HG03457 (cell line): ENCODE data around the gene LAMB3.

Source experiments
- ATAC-seq: cut with Tn5 transposase; IDR thresholded peaks from one replicate; pipeline ENCODE4 v1.9.1; 2021; ENCODE audit warnings: moderate number of reproducible peaks; ENCODE audit not compliant: unreplicated experiment

Gene LAMB3

DNA sequence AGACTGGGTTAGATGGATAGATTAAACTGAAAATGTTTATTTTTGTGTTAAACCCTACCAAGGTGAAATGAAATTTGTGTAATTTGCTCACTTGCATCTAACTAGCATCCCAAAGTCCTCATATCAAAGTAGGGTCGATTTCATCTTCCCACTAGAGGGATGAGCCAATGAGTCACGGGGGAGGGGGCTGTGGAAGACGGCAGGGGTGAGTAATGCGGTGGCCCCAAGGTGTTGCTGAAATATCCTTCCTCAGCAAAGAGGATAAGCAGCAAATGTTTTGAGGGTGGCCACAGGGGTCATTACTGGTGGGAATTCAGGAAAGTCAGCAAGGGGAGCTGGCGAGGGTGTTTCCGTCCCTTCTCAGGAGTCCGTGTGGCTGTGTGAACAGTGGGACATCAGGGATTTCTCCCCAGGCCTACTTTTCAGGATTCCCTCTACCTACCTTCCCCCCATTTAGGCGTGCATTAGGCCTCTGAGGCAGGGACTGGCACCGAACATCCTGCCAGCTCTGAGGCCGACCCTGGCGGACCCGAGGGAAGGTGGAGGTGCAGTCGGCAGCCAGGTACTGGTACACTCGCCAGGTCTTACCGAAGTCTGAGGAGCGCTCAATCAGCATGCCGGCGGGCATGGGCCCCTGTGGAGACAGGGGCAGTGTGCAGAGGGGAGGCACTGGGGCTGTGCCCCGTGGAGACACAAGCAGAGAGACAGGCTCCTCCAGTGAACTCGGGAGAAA, 18.1 kb downstream of the LAMB3 start:
- ATAC-seq, result no peak

DNA sequence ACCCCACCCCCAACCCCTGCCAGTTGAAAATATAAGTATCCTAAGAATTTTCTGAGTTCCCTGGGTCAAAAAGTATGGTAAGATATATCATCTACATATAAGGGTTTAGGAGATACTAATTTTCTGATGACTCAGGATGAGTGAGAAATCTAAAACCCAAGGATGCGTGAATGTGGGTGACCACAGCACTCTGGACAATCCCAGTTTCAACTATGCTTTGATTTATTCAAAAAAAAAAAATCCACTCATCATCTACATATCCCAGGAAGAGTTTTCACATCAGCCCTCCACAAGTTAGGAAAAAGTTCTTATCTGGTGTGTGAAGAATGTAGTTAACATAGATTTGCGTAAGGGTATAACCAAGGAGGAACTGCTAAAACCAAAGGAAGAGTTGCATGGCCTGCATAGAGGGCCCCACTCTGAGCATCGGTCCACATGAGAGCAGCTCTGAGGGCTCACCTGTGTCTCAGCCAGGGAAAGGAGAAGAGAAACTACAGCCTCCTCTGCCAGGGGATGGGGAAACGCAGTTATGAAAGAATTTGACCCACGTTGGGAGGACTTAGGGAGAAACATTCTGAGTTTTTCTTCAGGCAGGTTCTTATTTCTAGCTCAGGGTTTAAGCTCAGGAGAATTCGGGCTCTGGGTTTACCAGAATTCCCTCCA, 18.8 kb downstream of the LAMB3 start:
- ATAC-seq, result no peak

DNA sequence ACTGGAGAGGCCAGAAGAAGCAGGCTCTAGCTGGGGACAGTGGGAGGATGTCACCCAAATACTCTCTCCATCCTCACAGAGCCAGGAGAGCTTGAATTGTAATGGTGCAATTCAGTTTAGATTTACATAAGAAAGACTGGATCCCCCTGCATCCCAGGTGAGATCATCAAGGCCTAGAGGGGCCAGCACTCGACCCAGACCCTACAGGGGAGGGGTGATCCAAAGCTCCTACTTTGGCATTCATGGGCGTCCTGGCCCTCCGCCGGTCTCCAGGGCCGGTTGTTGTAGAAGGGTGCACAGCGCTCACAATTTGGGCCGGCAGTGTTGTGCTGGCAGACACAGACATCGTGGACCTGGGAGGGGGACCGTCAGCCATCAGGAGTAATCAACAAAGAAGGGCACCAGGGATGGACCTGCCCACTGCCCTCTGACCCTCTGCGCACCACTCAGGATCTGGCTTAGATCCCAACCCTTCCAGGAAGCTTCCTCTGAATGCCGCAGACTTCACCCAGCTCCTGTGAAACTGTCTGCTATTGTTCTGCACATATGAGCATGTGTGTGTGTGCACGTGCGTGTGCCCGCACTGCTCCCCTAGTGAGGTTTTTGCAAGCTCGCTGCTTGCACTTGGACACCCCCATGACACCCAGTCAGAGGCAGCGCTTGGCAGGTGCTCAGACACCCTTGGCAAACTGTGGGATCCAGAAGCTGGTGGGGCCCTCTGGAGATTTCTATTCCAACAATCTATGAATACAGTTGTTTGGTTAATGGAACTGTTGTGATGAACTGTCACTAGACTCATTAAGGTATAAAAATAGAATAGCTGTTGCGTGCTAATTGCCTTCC, 21.6 kb downstream of the LAMB3 start:
- no peak for ATAC-seq

DNA sequence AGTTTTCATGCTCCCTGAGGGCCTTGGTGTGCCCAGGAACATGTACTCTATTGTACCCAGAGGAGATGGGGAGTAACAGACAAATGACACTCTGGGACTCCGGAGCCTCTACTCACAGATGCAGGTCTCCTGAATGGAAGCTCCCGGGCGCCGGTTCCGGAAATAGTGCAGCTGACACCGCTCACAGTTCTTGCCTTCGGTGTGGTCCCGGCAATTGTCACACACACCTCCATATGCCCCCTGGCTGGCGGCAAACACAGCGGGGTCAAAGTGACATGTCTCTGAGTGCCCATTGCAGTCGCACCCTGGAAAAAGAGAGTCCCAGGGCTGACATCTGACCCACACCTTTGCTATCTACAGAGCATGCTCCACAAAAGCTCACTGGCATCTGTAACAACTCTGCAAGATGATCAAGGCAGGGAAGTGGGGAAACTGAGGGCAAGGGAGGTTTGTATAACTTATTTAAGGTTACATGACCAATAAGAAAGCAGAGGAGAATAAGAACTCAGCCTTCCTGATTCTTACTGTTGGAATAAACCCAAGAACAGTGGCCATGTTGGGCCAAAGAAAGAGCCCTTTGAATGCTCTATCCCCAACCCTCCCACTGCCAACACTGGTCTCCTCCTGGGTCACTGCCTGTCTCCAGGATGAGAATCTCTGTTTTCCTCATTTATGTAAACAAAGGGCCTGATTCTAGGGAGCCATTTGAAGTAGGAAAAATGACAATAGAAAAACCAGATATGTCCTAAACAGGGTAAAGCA, 22.4 kb downstream of the LAMB3 start:
- ATAC-seq, result no peak

DNA sequence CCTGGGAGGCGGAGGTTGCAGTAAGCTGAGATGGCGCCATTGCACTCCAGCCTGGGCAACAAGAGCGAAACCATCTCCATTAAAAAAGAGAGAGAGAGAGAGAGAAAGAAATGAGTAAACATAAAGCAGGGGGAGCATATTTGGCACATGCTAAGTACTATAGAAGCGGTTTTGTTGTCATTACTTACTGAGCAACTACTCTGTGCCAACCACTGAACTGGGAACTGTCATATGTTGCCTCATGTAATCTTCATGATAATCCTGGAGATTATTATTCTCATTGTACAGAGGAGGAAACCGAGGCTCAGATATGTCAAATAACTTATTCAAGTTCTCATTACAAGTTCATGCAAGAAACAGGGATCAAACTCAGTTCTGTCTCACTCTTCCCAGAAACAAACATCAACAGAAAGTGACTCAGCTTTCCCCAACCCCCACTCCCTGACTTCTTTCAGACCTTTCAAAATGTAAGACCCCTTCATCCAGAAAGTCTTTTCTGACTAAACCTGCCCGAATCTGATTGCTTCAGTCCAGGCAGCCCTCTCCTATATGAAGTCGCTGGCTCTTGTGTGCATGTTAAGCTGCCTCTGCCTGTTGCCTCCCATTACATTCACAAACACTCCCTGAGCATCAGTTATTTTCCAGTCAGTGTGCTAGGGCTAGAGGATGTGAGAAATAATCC, 23.5 kb downstream of the LAMB3 start:
- ATAC-seq, result no peak

DNA sequence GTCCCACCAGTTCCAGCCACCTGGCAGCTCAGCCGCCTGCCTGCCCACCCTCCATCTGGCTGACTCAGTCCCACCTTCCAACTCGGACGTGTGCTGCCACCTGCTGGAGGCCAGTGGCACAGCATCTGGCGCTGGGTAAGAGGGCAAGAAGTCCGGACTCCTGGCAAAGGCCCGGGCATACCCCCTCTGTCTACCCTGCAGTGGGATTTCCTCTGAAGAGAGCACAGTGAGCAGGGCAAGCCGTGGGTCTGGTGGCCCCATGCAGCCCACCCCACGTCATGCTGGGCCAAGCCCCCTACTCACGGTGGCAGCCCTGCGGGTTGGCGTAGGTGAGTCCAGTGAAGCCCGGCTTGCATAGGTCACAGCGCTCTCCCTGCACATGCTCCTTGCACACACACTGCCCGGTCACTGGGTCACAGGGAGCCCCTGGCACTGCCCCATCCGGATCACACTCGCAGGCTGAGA, 24.5 kb downstream of the LAMB3 start:
- ATAC-seq, result no peak

DNA sequence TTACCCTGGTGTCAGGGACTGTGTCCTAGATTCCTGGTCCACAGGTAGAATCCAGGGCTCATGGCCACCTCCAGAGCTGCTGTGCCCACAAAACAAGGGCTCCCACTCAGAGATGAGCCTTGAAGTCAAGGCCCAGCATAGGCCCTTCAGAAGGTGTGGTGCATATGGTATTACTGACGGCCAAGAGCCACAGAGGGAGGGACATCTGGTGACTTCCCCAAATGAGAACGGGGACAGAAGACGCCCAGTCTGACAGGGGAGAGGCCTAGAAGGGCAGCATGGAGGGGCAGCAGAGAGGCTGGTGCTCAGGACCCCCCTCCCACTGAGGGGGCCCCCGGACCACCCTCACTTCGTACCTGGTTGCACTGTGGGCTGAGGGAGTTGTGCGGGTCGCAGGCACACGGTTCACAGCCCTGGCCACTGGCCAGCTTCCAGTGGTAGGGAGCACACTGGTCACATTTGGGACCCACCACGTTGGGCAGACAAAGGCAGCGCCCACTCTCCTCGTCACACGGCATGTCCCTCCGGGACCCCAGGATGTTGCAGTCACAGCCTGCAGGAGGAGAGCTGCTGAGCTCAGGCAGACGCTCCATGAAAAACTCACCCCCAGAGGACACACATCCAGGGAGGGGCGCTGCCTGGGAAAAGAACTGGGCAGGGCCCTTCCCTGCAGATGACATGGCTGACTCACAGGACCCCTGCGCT, 25.0 kb downstream of the LAMB3 start:
- no peak for ATAC-seq

DNA sequence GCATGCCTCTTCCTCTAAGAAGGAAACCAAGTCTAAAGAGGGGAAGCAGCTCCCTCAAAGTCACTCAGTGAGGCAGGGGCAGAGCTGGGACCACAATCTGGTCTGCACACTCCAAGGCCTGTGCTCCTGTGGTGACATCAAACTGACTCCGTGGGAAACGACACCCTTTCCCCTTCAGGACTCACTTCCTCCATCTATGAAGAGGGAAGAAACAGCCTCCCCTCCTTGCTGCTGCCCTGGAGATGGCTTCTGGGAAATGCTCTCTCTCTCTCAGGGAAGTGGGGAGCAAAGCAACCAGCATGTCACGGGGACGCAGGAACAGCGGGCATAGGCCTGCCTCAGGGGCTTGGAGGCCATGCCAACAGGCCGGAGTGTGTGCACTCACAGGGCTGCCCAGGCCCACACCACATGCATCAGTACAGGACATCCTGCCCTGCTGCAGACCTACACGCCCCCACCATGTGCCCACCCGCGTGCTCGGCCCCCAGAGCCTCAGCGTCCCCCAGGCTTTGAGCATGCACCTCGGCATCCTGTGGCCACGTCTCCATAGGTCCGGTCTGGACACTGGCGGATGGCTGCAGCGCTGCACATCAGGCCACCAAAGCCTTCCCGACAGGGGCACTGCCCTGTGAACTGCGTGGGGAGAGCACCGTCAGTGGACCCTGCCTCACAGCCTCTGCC, 25.7 kb downstream of the LAMB3 start:
- no peak for ATAC-seq

DNA sequence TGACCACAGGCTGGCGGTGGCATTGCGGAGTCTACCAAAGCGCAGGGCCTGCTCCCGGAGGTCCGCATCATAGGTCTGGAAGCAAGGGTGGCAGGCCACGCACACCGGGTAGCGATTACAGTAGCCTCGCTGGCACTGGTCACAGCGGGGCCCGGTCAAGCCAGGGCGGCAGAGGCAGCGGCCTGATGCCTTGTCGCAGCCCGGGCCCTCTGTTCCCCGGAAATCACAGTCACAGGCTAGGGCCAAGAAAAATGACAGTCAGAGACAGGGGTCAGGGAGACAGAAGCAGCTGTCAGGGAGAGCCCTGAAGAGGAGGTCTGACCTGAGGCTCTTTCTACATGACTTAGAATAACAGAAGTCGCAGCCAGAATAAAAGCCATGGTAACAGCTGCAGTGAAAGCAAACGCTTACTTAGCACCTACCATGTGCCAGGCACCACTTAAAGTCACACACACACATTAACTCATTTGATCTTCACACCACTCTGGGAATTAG, 26.4 kb downstream of the LAMB3 start:
- no peak for ATAC-seq

DNA sequence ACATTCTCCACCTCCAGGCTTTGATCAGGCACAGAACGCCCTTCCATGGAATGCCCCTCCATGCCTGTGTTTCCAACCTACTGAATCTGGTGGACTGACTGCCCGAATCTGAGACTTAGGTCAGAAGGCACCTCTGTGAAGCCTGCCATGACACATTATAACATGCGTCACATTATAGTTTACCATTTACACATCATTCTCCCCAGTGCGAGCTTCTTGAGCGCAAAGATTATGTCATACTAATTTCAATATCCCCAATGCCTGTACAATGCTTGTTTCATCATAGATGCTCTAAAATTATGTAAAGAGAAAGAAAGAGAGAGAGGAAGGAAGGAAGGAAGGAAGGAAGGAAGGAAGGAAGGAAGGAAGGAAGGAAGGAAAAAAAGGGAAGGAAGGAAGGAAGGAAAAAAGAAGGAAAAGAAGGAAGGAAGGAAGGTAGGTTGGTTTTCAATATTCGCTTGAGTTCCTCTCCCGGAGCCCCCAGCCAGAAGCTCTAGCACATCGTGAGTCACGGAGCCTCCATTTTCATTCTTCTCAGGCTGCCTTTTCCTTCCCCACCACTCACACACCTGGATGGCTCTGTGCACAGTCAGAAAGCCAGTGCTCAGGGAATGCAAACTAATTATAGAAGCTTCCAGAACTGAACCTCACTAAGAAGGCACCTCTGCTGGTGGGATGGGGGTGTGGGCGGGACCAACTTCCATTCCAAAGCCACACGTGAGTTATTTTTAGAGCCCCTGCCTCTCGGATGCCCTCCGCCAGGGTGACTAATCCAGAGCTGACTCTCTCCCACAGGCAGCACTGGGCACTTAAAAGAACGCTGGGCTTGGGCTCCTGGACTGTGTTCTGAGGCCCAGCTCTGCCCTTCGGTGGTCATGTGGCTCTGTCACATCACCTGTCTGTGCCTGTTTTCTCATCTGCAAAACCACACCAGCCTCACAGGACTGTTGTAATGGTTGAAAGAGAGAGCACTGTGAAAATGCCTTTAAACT, 27.4 kb downstream of the LAMB3 start:
- ATAC-seq, result no peak

DNA sequence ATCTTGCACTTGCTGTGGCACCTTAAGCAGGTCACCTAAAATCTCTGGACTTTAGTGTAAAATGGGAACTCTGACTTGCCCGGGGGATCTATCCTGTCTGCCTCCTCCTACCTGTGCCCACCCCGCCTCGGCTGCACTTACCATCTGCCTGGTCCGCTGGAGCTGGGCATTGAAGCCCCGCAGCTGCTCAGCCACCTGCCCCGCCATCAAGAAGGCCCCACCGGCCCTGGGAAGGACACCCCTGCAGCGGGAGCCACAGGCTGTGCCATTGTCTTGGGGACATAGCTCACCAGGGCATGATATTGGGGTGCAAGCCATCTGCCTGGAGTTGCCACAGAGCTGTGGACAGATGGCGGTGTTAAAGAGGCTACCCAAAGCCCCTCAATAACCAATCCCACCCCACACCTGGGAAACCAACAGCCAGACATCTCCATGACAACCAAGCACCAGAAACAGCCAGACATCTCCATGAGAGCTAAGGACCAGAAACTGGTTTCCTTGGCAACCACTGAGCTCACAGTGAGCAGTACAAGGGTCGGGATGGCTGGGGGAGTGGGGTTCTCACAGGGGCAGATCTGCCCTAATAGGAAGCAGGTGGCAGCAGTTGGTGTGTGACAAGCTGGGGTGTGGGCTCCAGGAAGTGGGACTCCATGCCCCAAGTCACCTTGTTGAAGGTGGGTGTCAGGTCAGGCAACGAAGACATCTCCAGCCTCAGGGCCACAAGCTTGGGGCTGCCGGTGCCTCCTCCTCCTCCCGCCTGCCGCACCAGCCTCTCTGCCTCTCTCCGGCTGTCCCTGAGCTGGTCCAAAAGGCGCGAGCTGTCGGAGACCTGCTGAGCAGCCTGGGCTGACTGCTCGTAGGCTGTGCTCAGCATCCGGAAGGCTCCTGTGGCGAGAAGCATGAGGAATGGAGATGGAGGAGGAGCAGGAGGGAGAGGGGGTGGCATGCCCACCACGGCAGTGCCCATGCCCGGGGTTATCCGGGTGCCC, 29.1 kb downstream of the LAMB3 start:
- ATAC-seq, result no peak

DNA sequence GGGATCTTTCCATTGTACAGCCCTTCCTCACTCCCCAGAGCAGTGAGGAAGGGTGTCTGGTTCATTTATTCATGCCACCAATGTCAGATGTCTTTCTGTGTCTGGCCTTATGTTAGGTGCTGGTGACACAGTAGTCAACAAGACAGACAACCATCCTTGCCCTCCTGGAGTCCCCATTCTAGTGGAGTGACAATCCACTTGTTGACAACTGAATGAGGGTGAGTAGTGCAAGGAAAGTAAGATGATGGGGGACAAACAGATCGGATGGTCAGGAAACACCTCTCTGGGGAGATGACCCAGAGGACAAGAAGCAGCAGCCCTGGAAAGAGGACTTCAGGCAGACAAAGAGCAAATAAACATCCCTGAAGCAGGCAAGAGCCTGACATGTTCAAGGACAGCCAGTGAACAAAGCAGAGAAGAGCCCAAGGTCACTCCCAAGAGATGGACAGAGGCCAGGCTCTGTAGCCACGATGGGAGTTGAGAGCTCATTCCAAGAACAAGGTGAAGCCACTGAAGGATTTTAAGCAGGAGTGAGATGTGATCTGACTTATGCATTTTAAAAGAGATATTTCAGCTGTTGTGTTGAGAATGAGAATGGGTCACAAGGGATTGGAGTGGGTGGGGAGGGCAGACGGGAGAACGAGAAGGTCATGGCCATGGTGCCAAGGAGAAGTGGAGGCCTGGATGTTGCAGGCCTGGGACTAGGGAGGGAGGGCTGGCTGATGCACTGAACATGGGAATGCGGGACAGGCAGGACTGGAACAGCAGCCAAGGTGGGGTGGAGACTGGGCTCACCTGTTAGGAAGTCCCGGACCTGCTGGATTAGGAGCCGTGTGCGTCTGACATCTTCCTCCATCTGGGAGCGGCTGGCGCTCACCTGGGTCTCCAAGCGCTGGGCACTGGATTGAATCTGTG, 30.2 kb downstream of the LAMB3 start:
- no peak for ATAC-seq

DNA sequence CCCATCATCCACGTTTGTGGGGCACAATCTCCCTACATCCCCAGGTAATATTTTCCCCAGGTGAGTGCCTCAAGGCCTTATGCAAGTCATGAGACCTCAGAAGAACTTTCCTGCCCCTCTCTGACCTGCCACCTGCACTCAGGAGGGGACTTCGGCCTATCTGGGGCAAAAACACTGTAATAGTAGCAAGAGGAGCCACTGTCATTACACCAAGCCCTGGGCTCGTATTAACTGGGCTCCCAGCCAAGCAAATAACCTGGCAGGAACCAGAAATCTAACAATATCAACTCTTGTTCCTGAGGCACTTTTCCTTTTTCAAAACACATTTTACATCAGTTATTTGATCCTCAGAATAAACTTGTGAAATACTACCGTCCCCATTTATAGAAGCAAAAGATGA, 30.9 kb downstream of the LAMB3 start:
- ATAC-seq, result no peak

DNA sequence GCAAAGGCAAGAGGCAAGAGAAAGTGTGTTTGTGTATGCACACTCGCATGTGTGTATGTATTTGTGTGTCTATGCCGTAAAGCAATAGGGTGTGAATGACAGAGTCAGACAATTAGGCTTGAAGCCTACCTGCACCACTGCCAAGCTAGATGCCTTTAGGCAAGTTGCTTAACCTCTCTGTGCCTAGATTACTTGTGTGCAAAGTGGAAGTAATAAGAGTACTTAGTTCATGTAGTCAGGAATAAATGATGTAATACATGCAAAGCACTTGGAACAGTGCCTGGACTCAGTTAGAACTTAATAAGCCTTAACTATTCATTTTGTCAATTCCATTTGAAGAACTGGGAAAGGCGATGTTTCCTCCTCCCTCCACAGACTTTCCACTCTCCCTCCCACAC, 31.7 kb downstream of the LAMB3 start:
- no peak for ATAC-seq

DNA sequence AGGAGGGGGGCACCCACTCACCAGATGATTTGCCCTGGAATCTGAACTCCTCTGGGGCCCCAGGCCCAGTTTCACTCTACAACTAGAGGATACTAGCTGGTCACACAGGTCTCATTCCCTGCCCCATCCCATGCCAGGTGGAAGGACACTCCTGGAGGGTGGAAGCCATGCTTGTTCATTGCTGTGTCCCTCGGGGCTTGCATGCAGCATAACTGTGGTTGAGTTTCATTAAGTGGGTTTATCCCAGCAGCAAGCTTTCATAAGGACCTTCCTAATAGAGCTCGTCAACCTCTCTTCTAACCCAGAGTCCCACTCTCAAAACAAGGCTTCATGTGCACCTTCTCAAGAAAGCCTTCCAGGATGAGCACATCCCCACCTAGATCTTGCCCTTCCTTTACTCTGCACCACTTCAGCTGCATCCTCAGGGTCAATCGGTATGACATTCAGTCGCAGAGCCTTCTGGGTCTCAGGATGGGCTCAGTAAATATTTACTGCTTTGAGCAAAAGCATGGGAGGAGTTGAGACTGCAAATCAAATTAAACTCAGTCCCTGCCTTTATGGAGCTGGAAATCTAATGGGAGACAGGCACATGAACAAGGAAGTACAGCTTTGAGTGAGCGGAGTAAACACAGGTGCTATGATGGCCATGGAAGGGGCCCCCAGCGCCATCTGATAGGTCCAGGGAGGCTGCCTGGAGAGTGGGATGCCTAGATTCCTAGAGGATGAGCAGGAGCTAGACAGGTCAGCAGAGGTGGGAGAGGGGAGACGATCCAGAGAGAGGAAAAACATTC, 32.3 kb downstream of the LAMB3 start:
- ATAC-seq, result no peak
